HG03457 (cell line): ENCODE results near the gene SDC3.

ENCODE experiments used
- ATAC-seq: cut with Tn5 transposase; IDR thresholded peaks from one replicate; pipeline ENCODE4 v1.9.1; 2021; ENCODE audit warnings: moderate number of reproducible peaks; ENCODE audit not compliant: unreplicated experiment

SDC3 gene

DNA sequence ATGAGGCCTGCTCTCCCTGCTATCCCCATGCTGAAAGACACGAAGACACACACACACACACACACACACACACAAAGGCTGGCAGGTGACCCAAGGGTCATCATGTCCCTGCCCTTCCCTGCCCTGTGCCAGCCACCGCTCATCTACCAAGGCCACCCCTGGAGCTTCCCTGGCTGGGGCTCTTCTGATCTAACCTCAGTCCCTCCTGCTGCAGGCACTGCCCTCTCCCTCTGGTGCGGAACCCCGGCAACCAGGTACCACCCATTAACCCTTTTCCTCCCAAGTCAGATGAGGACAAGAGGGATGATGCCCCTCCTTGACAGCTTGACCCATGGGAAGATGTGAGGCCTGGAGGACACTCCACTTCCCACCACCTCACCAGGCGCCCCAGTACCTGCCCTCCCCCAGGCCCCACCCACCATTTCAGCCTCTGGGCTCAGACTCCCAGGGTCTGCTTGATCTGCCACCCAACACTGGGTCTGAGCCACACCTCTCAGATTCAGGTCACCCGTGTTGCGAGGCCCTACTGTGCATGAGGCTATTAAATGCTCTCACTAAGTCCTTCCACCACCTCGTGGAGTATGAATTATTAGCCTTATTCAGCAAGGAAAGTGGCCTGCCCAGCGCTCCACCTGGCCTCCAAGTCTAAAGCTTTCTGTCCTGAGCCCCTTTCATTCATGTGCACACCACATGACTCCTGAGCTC is 2.5 kb downstream of the SDC3 start:
- ATAC-seq = no peak

DNA sequence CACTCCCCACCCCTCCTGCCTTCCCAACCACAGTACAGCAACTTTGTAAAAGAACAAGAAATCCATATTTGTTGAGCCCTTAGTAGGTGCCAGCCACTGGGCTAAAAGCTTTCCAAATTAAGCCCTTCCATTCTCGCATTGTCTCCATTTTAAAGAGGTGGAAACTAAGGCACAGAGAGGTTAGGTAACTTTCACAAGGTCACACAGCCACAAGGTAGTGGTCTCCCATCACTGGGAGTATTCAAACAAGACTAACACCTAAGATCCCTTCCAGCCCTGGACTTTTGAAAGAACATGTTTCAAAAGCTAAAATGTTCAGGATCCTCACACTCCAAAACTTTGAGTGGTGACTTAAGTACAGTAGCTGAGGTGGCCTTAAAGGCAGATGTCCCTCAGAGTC is 3.2 kb downstream of the SDC3 start:
- ATAC-seq = no peak

DNA sequence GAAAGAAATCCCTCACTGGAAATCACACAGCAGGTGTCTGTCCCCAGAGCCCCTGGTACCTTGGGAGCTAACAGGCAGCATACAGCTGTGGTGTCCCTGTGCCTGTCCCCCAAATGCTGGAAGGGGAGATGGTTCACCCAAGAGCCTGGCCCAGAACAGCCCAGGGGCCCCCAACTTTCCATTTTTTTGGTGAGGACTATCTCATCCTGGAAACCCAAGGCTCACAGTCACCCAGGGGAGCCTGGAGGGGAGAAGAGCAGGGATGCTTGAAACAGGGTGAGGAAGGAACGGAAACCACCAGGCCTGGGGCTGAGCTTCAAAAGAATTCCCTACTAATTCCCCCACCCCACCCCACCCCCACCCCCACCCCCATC is 3.6 kb downstream of the SDC3 start:
- no peak for ATAC-seq

DNA sequence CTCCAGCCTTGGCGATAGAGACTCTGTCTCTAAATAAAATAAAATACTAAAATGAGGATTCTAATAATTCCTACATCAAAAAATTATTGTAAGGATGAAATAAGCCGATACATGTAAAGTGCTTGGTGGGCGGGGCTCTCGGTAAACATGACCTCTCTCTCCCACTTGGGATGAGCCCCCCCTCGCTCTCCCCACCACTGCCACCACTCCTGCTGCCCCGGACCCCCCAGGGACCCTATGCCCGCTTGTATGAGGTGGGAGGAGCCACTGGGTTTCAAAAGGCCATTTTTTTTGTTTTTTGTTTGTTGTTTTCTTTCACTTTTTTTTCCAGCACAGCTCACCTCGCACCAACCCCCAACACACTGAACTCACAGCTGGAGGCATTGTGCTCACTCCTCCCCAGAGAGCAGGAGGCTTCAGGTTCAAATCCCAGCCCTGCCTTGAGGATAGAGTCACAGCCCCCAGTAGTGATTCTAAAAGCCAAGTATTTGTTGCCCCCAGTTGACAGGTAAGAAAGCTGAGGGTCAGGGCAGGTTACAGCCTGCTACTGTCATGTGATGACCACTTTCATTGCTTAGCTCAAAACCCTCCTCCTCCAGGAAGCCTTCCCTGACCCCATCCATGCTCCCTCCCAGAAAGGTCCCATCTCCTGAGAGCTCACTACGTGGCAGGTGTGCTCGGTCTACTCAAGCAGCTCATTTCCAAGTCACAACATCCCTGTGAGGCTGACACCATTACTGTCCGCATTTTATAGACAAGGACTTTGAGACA is 4.2 kb downstream of the SDC3 start:
- ATAC-seq = no peak

DNA sequence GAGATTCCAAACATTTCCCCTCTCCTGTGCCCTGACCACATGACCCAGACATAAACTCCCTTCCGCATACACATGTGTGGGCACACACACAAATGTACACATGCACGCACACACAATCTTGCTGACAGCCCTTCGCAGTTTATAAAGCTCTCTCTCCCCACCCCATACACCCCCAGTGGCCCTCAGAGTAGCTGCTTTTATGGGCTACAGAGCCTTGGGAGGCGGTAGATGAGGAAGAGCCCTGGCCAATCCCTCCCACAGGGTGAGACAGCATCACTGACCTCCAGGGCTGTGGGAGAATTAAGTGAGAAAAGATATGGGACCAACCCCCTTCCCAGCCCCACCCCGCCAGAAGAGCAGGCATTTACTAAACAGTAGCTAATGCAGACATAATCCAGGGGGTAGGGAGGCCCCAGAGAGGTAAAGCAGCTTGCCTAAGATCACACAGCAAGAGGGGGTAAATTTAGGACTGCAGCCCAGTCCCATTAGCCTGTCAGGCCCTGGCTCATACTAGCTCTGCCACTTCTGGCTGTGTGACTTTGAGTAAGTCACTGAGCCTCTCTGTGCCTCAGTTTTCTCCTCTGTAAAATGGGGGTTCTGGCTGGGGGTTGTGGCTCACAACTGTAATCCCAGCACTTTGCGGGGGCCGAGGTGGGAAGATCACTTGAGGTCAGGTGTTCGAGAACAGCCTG is 5.1 kb downstream of the SDC3 start:
- ATAC-seq = no peak

- no peak for ATAC-seq
These were observed 5.8 kb downstream of the SDC3 start for GRCh38 chr1:30902593-30903290.

- no peak for ATAC-seq
These were observed 6.6 kb downstream of the SDC3 start for GRCh38 chr1:30901798-30902581.

DNA sequence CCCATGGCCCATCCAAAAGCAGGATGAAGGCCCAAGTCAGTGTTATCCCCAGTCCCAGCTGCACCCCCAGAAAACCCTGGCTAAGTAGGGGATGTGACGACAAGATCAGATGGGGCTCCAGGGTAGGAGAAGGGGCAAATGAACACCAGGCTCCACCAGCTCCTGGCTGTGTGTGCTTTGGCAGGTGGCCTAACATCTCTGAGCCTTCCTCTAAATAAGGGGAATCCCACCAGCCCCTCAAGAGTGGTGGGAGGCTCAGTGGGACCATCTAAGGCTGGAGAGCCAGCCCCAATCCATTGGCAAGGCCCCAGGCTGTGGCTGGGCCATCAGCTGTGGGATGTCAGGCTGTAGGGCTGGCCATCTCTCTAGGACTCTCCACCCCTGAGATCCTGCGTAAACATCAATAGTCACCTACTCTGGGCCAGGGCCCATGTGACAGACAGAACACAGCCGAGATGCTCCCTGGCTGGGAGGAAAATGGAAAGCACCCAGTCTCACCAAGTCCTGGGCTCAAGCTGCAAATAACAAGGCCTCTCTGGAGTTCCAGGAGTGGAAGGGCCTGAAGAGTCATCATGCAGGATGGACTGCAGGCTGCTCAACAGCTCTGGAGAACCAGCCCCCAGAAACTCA is 7.5 kb downstream of the SDC3 start:
- no peak for ATAC-seq

- no peak for ATAC-seq
These were observed 8.1 kb downstream of the SDC3 start for GRCh38 chr1:30900486-30900885.

GRCh38 chr1:30899577-30900389 is 8.8 kb downstream of the SDC3 start:
- no peak for ATAC-seq

GRCh38 chr1:30898031-30898815 is 10.3 kb downstream of the SDC3 start:
- ATAC-seq = no peak

DNA sequence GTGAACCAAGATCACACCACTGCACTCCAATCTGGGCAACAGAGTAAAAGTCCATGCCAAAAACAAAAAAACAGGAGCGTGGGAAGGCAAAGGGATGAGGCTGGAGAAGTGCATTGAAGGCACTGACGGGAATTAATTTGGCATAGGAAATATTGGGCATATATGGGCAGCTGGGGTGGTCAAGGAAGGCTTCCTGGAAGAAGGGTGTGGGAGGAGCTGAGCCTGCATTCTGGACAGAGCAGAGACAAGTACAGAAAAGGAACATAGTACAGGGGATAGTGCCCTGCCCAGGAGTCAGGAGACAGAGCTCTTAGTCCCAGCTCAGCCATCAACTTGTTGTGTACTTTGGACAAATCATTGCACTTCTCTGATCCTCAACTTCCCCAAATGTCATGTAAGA is 11.7 kb downstream of the SDC3 start:
- ATAC-seq = no peak

DNA sequence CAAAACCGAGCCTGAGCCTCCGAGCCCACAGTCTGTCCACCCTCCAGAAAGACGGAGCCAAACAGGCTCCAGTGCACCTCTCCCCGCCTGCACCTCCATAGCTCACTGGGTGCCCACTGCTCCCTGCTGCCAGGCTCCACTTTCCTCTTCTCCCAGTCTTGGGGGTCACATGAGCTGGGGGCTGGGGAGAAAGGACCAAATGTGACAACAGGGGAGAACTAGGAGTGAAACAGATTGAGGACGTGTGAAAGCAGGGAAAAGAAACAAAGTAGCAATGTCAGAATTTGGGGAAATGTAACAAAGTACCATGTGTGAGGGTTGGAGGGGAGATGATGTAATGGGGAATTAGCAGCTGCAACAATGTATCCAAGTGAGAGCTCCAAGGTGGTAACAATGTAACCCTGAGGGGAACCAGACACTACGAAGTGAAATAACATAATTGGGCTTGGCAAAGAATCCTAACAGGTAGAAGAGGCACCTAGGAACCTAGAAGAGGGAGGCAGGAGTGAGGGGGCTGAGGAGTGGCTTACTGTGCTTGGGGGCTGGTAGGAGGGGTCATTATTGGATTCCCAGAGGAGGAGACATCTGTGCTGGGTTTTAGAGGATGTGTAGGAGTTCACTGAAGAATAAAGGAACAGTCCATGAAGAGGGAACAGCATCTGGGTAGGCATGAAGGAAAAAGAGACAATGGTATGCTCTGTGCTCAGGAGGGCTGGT is 12.5 kb downstream of the SDC3 start:
- no peak for ATAC-seq

- ATAC-seq = no peak
These were observed 13.1 kb downstream of the SDC3 start for GRCh38 chr1:30895382-30895943.

DNA sequence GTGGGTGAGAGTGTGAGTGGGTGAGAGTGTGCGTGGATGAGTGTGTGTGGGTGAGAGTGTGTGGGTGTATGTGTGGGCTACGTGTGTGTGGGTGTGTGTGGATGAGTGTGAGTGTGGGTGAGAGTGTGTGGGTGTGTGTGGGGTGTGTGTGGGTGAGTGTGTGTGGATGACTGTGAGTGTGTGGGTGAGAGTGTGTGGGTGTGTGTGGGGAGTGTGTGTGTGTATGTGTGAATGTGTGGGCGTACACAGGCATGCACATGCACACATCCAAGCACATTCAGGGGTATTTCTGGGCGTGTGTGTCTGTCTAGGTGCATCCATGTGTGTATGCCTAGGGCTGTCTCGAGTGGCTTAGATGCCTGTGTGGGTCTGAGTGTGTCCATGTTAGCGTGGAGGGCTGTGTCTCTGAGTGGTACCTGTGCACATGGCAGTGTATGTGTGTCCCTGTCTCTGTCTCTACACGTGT is 14.0 kb downstream of the SDC3 start:
- ATAC-seq = no peak

DNA sequence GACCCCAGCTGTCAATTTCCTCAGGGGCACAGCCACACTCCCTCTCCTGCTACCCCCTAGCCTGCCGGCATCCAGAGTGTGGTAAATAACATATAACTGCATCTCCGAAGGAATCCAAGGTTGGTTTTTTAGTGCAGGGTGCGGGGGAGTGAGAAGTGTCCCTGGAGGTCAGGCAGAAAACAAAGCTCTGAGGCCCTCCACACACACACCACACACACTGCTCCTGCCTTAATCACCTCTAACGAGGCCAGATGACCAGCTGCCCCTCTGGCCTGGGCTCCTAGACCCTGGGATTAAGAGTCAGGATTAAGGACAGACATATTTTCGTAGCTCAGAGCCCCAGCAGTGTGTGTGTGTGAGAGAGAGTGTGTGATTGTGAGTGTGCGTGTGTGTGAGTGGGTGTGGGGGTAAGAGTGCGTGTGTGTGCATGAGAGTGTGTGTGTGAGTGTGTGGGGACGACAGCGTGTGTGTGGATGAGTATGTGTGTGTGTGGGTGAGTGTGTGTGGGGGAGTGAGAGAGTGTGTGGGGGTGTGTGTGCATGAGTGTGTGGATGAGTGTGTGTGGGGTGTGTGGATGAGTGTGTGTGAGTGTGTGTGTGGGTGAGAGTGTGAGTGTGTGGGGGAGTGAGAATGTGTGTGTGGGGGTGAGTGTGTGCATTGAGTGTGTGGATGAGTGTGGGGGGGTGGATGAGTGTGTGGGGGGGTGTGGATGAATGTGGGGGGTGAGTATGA is 14.6 kb downstream of the SDC3 start:
- ATAC-seq = no peak

- ATAC-seq = no peak
These were observed 15.9 kb downstream of the SDC3 start for GRCh38 chr1:30892671-30893073.
